DND-41 (cell line): ENCODE measurements around the gene RNF213.
A peak's percentile ranks its signal among the peaks of the same experiment; 100 is the strongest.

Experiments
- ATAC-seq: fragments of 200-7000 bp; cut with Tn5 transposase; 3 replicates; pipeline ENCODE4 v1.9.1; 2021; ENCODE audit warnings: low read depth; ENCODE audit not compliant: insufficient read depth
- DNase-seq: peaks from one replicate; pipeline ENCODE4 v3.0.0-alpha.2; 2020
- H2AFZ ChIP-seq: 2 replicates; pipeline ENCODE4 v1.6.0; 2012; ENCODE audit warnings: low read depth, low read length
- H3K27ac ChIP-seq: 2 replicates; pipeline ENCODE4 v1.5.1; 2012; ENCODE audit warnings: low read length, inconsistent platforms
- H3K27me3 ChIP-seq: fragments of 200-600 bp; sonication (generic); 2 replicates; pipeline ENCODE4 v1.6.0; 2012; ENCODE audit warnings: low read length, mild to moderate bottlenecking, inconsistent platforms; ENCODE audit not compliant: insufficient read depth, poor library complexity
- H3K36me3 ChIP-seq: 2 replicates; pipeline ENCODE4 v1.5.1; 2012; ENCODE audit warnings: low read length, inconsistent platforms; ENCODE audit not compliant: insufficient read depth
- H3K4me1 ChIP-seq: 2 replicates; pipeline ENCODE4 v1.5.1; 2012; ENCODE audit warnings: mild to moderate bottlenecking, low read length; ENCODE audit not compliant: insufficient read depth
- H3K4me2 ChIP-seq: 2 replicates; pipeline ENCODE4 v1.6.0; 2012; ENCODE audit warnings: mild to moderate bottlenecking, moderate library complexity, low read length, inconsistent platforms; ENCODE audit not compliant: insufficient read depth
- H3K4me3 ChIP-seq, 2 experiments: fragments of 200-600 bp in 1 of 2; shearing (Covaris generic) in 1 of 2; 2 replicates each; pipeline ENCODE4 v1.5.1; 2012 to 2016; ENCODE audit warnings: inconsistent platforms in 2 of 2, low read length in 2 of 2, mild to moderate bottlenecking in 2 of 2, low read depth in 1 of 2, moderate library complexity in 1 of 2
- H3K79me2 ChIP-seq: 2 replicates; pipeline ENCODE4 v1.6.0; 2012; ENCODE audit warnings: low read length, inconsistent platforms; ENCODE audit not compliant: insufficient read depth
- H3K9ac ChIP-seq: 2 replicates; pipeline ENCODE4 v1.6.0; 2012; ENCODE audit warnings: low read depth, mild to moderate bottlenecking, inconsistent platforms, low read length, moderate library complexity
- H3K9me3 ChIP-seq: 2 replicates; pipeline ENCODE4 v1.5.1; 2012; ENCODE audit warnings: low read length, moderate library complexity, mild to moderate bottlenecking, inconsistent platforms; ENCODE audit not compliant: insufficient read depth, severe bottlenecking
- H4K20me1 ChIP-seq: 2 replicates; pipeline ENCODE4 v1.6.0; 2012; ENCODE audit warnings: low read length; ENCODE audit not compliant: insufficient read depth
- CTCF ChIP-seq: IDR thresholded peaks from 2 replicates; pipeline ENCODE4 v1.5.1; 2012; ENCODE audit warnings: borderline replicate concordance, low read length, moderate library complexity, mild to moderate bottlenecking; ENCODE audit not compliant: poor library complexity, severe bottlenecking; ENCODE audit errors: extremely low read depth
- EZH2 ChIP-seq: IDR thresholded peaks from 3 replicates; pipeline ENCODE4 v1.6.1; 2012; ENCODE audit warnings: borderline replicate concordance, low read depth, mild to moderate bottlenecking, moderate library complexity, low read length, inconsistent platforms; ENCODE audit not compliant: severe bottlenecking

The RNF213 gene

GRCh38 chr17:80359422-80360110 lies 98.9 kb downstream of the RNF213 start:
- Histone ChIP-seq H4K20me1 (no peaks in the 10 kb centered on the region; the same call in 1 of the 2 replicates), H3K27ac (no peak overlapping the region), H2AFZ (no peak overlapping the region), H3K36me3 (peaks cover 84% of the 10 kb centered on the region), H3K4me2 (no peak overlapping the region), H3K79me2 (no peaks in the 10 kb centered on the region), H3K9ac (no peak overlapping the region), H3K4me1 (no peaks in the 10 kb centered on the region), H3K9me3 (no peaks in the 10 kb centered on the region), H3K4me3 (no peak overlapping the region), H3K27me3 (no peaks in the 10 kb centered on the region)
- TF ChIP-seq EZH2, result no peak
- TF ChIP-seq CTCF, result no peak
- ATAC-seq (no peak), DNase-seq (no peak)

- H4K20me1 ChIP-seq, result no peaks in the 10 kb centered on the region; the same call in 1 of the 2 replicates
- peaks cover 86% of the 10 kb centered on the region for H3K36me3 ChIP-seq
- H3K4me3 ChIP-seq, result no peak overlapping the region
- ATAC-seq (no peak), DNase-seq (no peak)
- H3K79me2 ChIP-seq, result no peaks in the 10 kb centered on the region
- TF ChIP-seq CTCF, result no peak
- TF ChIP-seq EZH2, result no peak
- no peaks in the 10 kb centered on the region for H3K4me1 ChIP-seq
- H3K9me3 ChIP-seq, result no peaks in the 10 kb centered on the region
- H3K4me2 ChIP-seq, result no peak overlapping the region
- H3K9ac ChIP-seq, result no peak overlapping the region
- no peak overlapping the region for H2AFZ ChIP-seq
- H3K27me3 ChIP-seq, result no peaks in the 10 kb centered on the region
- H3K27ac ChIP-seq, result no peak overlapping the region
These were observed 99.7 kb downstream of the RNF213 start for GRCh38 chr17:80360396-80360795.

- ATAC-seq (0 out of 3 replicates have a peak, but pooled peaks have one; percentile 47), DNase-seq (peak; percentile 38)
- Histone ChIP-seq H3K27ac (no peak overlapping the region), H3K27me3 (no peaks in the 10 kb centered on the region), H3K4me1 (no peaks in the 10 kb centered on the region), H3K4me3 (no peak overlapping the region), H2AFZ (no peak overlapping the region), H3K79me2 (no peaks in the 10 kb centered on the region), H3K9me3 (no peaks in the 10 kb centered on the region), H3K4me2 (no peak overlapping the region), H3K9ac (no peak overlapping the region), H3K36me3 (peaks cover 92% of the 10 kb centered on the region), H4K20me1 (no peaks in the 10 kb centered on the region; the same call in 1 of the 2 replicates)
- TF ChIP-seq CTCF, result peak; percentile 68
- TF ChIP-seq EZH2, result no peak
These were observed 101.0 kb downstream of the RNF213 start for GRCh38 chr17:80361495-80362220.
